ENCODE data around the gene DSCAML1.

Gene DSCAML1

DNA sequence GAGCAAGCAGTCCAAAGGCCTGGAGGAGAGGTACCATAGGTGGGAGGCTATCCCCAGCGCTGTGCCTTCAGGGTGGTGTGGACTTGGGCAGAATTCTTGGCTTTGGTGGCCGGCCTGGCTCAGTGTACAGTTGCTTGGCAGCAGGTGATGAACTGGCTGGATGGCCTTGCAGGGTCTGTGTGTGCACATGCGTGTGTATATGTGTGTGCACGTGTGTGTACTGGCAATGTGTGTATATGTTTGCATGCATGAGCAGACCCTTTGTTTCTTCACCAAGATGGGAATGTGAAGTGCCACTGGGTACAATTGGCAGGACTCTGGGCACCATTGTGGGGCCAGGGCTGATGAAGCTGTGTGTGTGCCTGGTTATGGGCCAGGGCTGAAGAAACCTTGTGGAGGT is 416.3 kb downstream of the DSCAML1 start:
- Mint-ChIP-seq H3K4me3 (no peak overlapping the region), H3K4me1 (no peaks in the 10 kb centered on the region), H3K27me3 (no peaks in the 10 kb centered on the region), H3K36me3 (ENCODE audit: low read depth) (peaks cover 26% of the 10 kb centered on the region), H3K27ac (no peak overlapping the region), H3K9me3 (no peaks in the 10 kb centered on the region)
- ATAC-seq (no peak), DNase-seq (no peak)

DNA sequence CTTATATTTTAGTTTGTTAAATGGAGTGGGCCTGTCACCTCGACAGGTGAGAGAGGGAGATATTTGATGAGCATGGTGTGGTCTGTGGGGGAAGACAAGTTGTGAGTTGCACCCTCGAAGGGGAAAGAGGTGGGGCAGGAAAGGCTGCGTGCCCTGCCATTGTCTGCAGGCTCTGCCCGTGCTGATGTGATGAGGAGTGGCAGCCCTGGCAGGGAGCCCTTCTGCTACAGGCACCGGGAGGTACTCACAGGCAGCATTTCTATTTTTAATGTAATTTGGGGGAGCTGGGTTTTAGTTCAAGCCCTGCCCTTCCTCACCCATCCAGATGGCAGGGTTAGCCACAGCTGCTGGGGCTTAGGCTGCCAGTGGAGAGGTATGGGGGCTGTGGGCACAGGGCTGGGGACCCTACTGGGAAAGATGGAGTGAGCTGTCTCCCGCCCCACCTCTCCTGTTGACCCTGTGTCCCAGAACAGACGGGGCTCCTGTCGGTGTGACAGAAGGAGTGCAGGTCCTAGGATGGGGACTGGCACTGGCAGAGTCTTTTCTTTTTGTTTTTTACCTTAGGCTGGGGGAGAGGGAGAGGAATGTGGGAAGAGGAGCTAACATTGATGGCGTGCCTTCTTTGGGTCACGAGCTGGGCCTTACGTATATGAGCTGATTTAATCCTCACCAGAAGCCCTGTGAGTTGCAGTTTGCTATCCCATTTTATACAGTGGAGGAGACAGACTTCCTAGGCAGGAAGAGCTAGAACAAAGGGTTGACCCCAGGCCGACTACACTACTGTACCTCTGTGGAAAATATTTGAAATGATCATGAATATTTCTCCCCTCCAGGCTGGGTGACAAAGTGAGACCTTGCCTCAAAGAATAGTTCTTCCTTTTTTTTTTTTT is 417.8 kb downstream of the DSCAML1 start:
- DNase-seq (no peak), ATAC-seq (no peak)
- no peak overlapping the region for H3K4me3 Mint-ChIP-seq
- no peaks in the 10 kb centered on the region for H3K9me3 Mint-ChIP-seq
- no peak overlapping the region for H3K27ac Mint-ChIP-seq
- H3K36me3 Mint-ChIP-seq (ENCODE audit: low read depth), result peaks cover 27% of the 10 kb centered on the region
- H3K27me3 Mint-ChIP-seq, result no peaks in the 10 kb centered on the region
- no peaks in the 10 kb centered on the region for H3K4me1 Mint-ChIP-seq
